GM20000 (cell line): ENCODE measurements around the gene ZFX.

Experiments used
- DNase-seq: peaks from one replicate; pipeline ENCODE4 v3.0.0; 2012; ENCODE audit warnings: low spot score
- CTCF ChIP-seq: IDR thresholded peaks from 2 replicates; pipeline ENCODE4 v1.5.1; 2012; ENCODE audit warnings: mild to moderate bottlenecking, control low read depth; ENCODE audit errors: extremely low read depth, missing control alignments

The ZFX gene

GRCh38 chrX:24168807-24169206 lies 19.3 kb downstream of the ZFX start:
- no peak for DNase-seq
- TF ChIP-seq CTCF, result no peak

DNA sequence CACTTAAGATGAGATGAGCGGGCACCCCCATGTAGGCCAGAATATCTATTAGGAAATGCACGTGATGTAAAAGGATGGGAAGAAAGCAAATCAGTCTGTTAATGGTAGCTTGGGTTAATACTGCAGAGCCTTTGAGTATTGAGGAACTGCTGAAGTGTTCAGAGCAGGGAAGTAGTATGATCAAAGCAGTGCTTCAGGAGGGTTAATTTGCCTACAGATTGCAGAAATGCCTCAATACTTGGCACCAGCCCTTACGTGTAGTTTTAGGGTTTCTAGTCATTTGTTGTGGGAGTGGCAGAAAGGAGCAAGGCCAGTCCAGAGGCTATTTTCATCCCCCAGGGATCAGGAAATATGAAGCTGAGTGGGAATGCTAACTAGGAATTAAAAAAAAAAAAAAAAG lies 19.7 kb downstream of the ZFX start:
- no peak for TF ChIP-seq CTCF
- DNase-seq, result no peak

- TF ChIP-seq CTCF, result no peak
- DNase-seq, result no peak
Measured at GRCh38 chrX:24173115-24173847, 23.8 kb downstream of the ZFX start.

DNA sequence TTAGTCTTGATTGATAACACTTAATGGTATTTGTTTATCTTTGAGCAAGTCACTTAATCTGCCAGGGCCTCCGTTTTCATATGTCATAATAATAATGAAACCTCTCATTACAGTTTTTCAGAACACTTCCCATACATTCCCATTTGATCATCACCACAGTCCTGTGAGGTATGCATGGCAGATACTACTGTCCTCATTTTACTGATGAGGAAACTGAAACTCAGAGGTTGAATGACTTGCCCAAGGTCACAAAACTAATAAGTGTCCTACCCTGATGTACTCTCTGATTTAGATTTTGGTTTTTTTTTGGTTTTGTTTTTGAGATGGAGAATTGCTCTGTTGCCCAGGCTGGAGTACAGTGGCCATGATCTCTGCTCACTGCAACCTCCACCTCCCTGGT lies 25.7 kb downstream of the ZFX start:
- TF ChIP-seq CTCF, result no peak
- no peak for DNase-seq

- no peak for DNase-seq
- no peak for TF ChIP-seq CTCF
Measured at GRCh38 chrX:24178441-24178840, 28.9 kb downstream of the ZFX start.

DNA sequence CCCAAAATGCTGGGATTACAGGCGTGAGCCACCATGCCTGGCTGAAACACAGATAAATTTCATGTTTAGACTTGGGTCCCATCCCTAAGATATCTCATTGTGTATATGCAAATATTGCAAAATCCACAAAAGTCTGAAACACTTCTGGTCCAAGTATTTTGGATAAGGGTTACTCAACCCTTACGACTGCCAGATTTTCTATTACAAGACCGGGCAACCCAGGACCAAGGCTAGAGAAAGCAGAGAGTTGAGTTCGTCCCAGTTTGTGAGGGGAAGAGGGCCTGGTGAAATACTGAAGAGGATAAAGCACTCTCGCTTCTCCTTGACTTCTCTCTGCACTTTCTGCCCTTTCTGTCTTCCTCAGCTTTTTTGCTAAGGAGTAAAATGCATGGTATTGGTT lies 34.5 kb downstream of the ZFX start:
- no peak for TF ChIP-seq CTCF
- DNase-seq, result no peak

- DNase-seq, result no peak
- TF ChIP-seq CTCF, result no peak
Measured at GRCh38 chrX:24186483-24186882, 37.0 kb downstream of the ZFX start.
